ENCODE results near the gene PAXX.

PAXX gene

DNA sequence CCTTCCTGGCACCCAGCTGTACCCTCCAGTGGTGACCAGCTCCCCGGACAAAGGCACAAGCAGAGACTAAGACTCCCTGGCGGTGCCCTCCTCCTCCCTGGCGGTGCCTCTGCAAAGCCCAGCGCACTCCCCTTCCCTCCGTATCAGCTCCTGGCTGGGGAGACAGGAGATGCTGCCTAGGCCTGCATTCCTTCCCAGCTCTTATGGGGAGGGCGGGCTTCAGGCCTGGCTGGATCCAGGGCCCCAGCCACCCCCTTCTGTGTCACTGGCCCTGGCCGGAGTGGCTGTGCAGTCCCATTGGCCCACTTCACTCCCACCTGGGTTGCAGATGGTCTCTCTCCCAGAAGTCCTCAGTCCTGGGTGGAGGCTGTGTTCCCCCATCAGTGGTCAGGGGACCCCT, 33.7 kb upstream of the PAXX start:
- Mint-ChIP-seq H3K9me3 (peaks cover 9% of the 10 kb centered on the region), H3K27ac (no peak overlapping the region)

DNA sequence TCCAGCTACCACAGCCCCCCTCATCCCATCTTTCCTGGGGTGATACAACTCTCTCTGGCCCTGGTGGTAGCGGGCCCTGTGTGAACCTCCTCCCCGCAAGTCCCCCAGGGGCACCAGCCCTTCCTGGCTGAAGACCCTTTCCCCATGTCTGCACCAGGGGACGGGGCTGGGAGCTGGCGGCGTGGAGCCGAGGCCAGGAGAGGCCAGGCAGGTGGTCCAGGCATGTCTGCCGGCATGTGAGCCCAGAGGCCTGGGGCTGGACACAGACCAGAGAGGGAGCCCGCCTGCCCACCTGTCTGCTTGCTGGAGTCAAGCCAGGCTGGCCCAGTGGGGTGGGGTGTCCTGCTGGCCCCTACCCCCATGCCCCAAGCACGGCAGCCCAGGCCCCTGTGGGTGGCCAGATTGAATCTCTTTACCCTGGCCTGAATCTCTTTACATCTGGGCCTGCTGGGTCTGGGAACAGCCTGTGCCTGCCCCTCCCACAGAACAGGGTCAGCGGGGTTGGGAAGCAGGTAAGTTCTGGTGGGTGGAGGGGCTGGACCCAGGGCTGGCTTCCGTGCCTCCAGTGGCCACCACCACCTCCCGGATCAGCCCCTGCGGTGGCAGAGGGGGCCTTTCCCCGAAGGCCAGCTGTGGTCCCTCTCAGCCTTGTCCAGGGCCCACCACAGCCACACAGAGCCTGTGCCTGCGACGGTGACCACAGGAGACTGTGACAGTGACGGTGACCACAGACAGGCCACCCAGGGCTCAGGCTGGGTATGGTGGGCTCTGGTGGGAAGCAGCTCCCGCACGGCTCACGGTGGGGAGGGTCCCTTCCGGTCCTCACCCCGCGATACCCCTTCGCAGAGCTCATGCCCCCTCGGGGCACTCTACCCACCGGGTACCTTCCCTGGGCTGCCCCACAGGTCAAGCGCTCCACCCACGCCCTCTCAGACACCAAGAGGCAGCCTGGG, 33.0 kb upstream of the PAXX start:
- no peak overlapping the region for H3K4me3 Mint-ChIP-seq
- no peak for DNase-seq (ENCODE audit: low spot score)
- H3K27ac Mint-ChIP-seq, result no peak overlapping the region
- no peaks in the 10 kb centered on the region for H3K36me3 Mint-ChIP-seq (ENCODE audit: low read depth)
- H3K9me3 Mint-ChIP-seq, result peaks cover 9% of the 10 kb centered on the region
- peaks cover 8% of the 10 kb centered on the region for H3K4me1 Mint-ChIP-seq (ENCODE audit: low read depth)
- H3K27me3 Mint-ChIP-seq (ENCODE audit: low read depth), result no peaks in the 10 kb centered on the region

More for the DNA sequence above, 33.7 kb upstream of the PAXX start:
- DNase-seq (ENCODE audit: low spot score), result no peak
- Mint-ChIP-seq H3K36me3 (ENCODE audit: low read depth) (no peaks in the 10 kb centered on the region), H3K4me1 (ENCODE audit: low read depth) (peaks cover 8% of the 10 kb centered on the region), H3K27me3 (ENCODE audit: low read depth) (no peaks in the 10 kb centered on the region), H3K4me3 (no peak overlapping the region)

DNA sequence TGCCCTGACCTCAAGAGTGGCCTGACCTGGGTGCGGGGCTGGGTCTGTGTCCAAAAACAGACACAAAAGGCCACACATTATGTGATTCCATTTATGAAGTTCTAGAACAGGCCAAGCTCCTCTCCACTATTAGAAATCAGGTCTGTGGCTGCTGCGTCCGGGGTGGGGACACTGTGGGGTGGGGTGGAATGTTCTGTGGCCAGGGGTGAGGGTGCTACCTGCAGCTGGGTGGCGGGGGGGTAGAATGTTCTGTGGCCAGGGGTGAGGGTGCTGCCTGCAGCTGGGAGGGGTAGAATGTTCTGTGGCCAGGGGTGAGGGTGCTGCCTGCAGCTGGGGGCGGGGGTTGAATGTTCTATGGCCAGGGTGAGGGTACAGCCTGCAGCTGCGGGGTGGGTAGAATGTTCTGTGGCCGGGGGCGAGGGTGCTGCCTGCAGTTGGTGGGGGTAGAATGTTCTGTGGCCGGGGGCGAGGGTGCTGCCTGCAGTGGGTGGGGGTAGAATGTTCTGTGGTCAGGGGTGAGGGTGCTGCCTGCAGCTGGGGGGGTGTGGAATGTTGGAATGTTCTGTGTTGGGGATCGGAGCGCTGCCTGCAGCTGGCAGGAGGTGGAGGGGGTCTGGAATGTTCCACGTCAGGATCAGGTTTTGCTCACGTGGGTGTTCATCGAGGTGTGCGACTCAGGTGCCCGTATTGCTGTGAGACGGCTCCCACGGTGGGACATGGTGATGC, 31.8 kb upstream of the PAXX start:
- no peaks in the 10 kb centered on the region for H3K27me3 Mint-ChIP-seq (ENCODE audit: low read depth)
- DNase-seq (ENCODE audit: low spot score), result no peak
- H3K9me3 Mint-ChIP-seq, result peaks cover 9% of the 10 kb centered on the region
- peak overlapping the region; percentile 84 for H3K27ac Mint-ChIP-seq
- H3K4me1 Mint-ChIP-seq (ENCODE audit: low read depth), result peaks cover 14% of the 10 kb centered on the region
- H3K4me3 Mint-ChIP-seq, result peak overlapping the region; percentile 59
- H3K36me3 Mint-ChIP-seq (ENCODE audit: low read depth), result no peaks in the 10 kb centered on the region

DNA sequence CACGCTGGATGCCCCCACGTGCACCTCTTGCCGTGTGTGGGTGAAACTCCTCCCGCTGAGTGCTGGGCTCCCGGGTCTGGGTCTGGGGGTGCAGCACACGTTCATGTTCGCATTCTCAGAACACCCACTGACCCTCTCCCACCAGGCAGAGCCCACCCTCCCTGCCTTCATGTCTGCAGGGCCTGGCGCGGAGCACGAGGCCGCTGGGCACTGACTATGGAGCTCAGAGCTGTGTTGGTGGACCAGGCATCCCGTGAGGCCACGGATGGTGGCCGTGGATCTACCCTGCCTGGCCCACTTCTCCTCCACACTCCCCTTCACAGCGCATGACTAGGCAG, 31.3 kb upstream of the PAXX start:
- H3K9me3 Mint-ChIP-seq, result peaks cover 9% of the 10 kb centered on the region
- H3K27me3 Mint-ChIP-seq (ENCODE audit: low read depth), result peaks cover 3% of the 10 kb centered on the region
- no peak for DNase-seq (ENCODE audit: low spot score)
- H3K4me1 Mint-ChIP-seq (ENCODE audit: low read depth), result peaks cover 18% of the 10 kb centered on the region
- no peak overlapping the region for H3K27ac Mint-ChIP-seq
- no peak overlapping the region for H3K4me3 Mint-ChIP-seq
- no peaks in the 10 kb centered on the region for H3K36me3 Mint-ChIP-seq (ENCODE audit: low read depth)

DNA sequence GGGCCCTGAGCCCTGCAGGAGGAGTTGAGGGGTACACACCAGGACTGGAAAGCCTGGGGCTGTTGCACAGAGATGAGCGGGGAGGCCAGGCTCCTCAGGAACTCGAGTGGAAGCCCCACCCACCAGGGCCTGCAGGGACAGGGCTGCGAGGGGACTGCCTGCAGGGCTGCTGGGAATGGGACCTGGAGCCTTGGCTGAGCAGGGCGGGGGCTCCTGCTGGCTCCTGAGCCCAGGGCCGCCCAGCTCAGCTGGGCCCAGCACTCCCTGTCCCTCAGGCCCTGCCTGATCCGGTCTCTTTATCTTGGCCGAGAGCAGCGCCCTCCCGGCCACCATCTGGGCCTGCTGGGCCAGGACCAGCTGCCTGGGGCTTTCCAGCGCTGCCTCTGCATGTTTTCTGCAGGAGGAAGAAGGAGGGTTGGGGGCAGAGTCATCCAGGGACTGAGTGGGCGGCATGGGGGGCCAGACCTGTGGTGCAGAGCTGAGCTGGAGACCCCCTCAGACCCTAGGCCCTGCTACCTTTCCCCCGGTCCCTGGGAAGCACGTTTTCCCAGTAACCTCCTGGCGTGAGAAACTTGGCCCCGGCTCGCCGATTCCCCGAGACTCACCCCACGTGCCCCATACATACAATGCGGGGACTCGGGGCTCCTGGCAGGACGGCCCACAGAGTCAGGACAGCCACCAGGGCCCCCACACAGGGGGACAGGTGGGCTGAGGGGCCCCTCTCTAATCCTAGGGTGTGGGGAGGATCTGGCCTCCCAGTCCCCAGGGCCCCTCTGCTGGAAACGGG, 30.8 kb upstream of the PAXX start:
- Mint-ChIP-seq H3K9me3 (peaks cover 4% of the 10 kb centered on the region), H3K27ac (no peak overlapping the region), H3K4me1 (ENCODE audit: low read depth) (peaks cover 23% of the 10 kb centered on the region), H3K27me3 (ENCODE audit: low read depth) (peaks cover 5% of the 10 kb centered on the region), H3K36me3 (ENCODE audit: low read depth) (no peaks in the 10 kb centered on the region), H3K4me3 (no peak overlapping the region)
- no peak for DNase-seq (ENCODE audit: low spot score)

DNA sequence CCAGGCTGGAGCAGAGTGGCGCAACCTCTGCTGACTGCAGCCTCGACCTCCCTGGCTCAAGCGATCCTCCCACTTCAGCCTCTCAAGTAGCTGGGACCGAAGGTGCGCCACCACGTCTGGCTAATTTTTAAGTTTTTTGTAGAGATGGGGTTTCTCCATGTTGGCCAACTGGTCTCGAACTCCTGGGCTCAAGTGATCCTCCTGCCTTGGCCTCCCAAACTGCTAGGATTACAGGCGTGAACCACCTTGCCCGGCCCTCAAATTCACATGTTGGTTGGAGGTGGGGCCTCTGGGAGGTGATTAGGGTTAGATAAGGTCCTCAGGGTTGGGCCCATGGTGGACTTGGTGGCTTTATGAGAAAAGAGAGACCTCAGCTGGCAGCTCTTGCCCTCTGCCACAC, 30.1 kb upstream of the PAXX start:
- no peak for DNase-seq (ENCODE audit: low spot score)
- Mint-ChIP-seq H3K4me3 (no peak overlapping the region), H3K27me3 (ENCODE audit: low read depth) (peaks cover 5% of the 10 kb centered on the region), H3K4me1 (ENCODE audit: low read depth) (peaks cover 23% of the 10 kb centered on the region), H3K27ac (no peak overlapping the region), H3K36me3 (ENCODE audit: low read depth) (no peaks in the 10 kb centered on the region), H3K9me3 (no peaks in the 10 kb centered on the region)

DNA sequence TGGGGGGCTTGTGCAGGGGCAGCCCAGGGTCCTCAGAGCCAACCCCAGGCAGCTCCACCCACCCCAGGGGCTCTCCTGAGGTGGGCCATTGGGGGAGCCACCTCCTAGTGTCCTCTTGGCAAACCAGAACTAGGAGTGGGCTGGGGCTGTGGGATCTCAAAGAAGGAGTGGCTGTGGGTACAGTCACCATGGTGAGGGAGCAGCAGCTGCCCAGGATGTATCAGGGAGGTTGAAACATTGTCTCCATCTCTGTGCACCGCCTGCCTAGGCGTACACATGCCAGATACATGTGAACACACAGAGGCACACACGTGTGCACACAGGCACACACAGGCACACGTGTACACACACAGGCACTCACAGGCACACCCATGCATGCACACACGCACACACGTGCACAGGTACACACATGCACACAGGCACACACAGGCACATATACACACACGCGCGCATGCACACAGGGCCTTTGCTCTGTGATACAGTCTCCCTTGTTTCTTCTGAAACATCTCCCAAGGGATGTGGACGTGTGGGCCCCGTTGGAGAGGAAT, 29.4 kb upstream of the PAXX start:
- Mint-ChIP-seq H3K36me3 (ENCODE audit: low read depth) (no peaks in the 10 kb centered on the region), H3K4me3 (no peak overlapping the region), H3K9me3 (no peaks in the 10 kb centered on the region), H3K4me1 (ENCODE audit: low read depth) (peaks cover 23% of the 10 kb centered on the region), H3K27ac (peak overlapping the region; percentile 27), H3K27me3 (ENCODE audit: low read depth) (peaks cover 5% of the 10 kb centered on the region)
- no peak for DNase-seq (ENCODE audit: low spot score)

DNA sequence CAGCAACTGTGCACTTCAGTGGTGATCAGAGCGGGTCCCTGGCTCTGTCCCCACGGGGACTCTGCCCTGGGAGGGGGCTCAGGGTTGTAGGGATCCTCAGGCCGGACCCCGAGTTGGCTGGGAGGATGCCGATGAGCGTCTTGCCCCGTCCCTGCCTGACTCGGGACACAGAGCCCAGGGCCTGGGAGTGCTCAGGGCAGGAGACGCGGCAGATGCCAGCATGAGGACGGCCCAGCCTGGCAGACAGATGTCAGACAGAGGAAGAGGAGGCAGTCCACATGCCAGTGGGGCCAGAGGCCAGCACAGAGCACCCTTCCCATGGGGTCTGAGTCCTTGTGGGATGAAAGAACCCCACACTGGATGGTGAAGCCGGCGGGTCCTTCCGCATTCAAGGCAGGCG, 28.9 kb upstream of the PAXX start:
- Mint-ChIP-seq H3K9me3 (no peaks in the 10 kb centered on the region), H3K4me1 (ENCODE audit: low read depth) (peaks cover 23% of the 10 kb centered on the region), H3K36me3 (ENCODE audit: low read depth) (no peaks in the 10 kb centered on the region), H3K27me3 (ENCODE audit: low read depth) (peaks cover 5% of the 10 kb centered on the region), H3K4me3 (no peak overlapping the region), H3K27ac (peak overlapping the region; percentile 27)
- DNase-seq (ENCODE audit: low spot score), result no peak

DNA sequence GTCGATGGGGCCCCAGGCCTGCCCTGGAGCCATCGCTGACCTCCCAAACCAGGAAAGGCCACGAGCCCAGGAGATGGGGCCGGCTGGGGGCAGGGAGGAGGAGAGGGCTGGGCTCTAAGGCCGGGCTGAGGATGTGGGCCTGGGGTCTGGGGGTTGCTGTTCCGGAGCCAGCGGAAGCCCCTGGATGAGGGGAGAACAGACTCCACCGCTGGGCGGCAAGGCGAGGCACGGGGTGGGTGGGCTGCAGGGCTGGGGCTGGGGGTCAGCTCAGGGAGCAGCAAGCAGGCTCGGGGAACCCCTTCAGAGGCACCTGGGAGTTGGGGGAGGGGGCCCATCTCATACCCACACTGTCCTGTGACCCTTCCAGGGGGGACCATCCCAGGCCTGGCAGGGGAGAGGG, 28.5 kb upstream of the PAXX start:
- peaks cover 23% of the 10 kb centered on the region for H3K4me1 Mint-ChIP-seq (ENCODE audit: low read depth)
- H3K9me3 Mint-ChIP-seq, result no peaks in the 10 kb centered on the region
- H3K36me3 Mint-ChIP-seq (ENCODE audit: low read depth), result no peaks in the 10 kb centered on the region
- H3K27ac Mint-ChIP-seq, result no peak overlapping the region
- DNase-seq (ENCODE audit: low spot score), result no peak
- peaks cover 5% of the 10 kb centered on the region for H3K27me3 Mint-ChIP-seq (ENCODE audit: low read depth)
- H3K4me3 Mint-ChIP-seq, result no peak overlapping the region

DNA sequence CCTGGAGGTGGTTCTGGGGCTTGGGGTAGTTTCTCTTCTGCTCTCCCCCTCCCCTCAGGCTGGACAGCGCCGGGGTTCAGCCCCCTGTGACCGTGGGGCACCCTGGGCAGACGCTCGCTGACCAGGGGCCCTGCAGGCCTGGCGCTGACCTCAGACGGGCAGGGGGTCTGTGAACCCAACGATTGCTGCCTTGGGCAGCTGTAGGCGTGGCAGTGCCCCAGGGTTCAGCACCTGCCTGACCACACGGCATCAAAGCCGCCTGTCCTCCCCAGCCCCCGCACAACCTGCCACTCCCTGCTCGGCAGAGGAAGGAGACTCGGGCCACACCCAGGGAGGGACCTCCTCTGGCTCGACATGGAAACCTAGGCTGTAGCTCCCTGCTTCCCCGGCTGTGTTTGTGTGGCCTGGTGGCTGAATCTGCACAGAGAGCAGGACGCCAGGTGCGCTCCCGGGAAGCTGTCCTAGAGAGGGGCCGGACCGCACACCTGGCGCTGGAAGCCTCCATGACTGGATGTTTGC, 28.0 kb upstream of the PAXX start:
- no peak overlapping the region for H3K4me3 Mint-ChIP-seq
- H3K4me1 Mint-ChIP-seq (ENCODE audit: low read depth), result peaks cover 23% of the 10 kb centered on the region
- DNase-seq (ENCODE audit: low spot score), result no peak
- peaks cover 5% of the 10 kb centered on the region for H3K27me3 Mint-ChIP-seq (ENCODE audit: low read depth)
- peak overlapping the region; percentile 15 for H3K27ac Mint-ChIP-seq
- H3K36me3 Mint-ChIP-seq (ENCODE audit: low read depth), result no peaks in the 10 kb centered on the region
- H3K9me3 Mint-ChIP-seq, result no peaks in the 10 kb centered on the region

DNA sequence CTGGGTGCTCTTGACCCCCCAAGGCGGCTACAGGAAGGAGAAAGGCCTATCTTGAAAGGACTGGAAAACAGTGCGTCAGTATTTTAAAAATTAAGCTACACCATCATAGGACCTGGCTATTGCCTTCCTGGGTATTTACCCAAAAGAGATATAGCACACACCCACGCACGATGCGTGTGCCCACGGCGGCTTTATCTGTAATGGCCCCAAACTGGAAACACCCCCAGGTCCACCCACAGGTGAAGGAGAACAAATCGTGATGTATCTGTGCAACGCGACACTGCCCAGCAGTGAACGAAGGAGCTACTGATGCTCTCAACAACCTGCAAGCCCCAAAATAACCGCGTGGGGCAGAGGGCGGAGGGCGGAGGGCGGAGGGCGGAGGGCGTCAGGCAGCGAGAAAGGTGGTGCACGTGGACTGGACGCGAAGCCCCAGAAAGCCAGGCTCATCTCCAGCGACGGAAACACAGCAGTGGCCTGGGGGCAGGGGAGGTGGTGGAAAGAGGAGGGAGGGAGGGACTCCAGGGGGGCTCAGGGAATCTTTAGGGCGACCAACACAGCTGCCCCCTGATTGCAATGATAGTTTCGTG, 27.3 kb upstream of the PAXX start:
- Mint-ChIP-seq H3K9me3 (no peaks in the 10 kb centered on the region), H3K4me1 (ENCODE audit: low read depth) (peaks cover 23% of the 10 kb centered on the region), H3K36me3 (ENCODE audit: low read depth) (no peaks in the 10 kb centered on the region), H3K27ac (no peak overlapping the region), H3K4me3 (no peak overlapping the region), H3K27me3 (ENCODE audit: low read depth) (peaks cover 5% of the 10 kb centered on the region)
- no peak for DNase-seq (ENCODE audit: low spot score)

DNA sequence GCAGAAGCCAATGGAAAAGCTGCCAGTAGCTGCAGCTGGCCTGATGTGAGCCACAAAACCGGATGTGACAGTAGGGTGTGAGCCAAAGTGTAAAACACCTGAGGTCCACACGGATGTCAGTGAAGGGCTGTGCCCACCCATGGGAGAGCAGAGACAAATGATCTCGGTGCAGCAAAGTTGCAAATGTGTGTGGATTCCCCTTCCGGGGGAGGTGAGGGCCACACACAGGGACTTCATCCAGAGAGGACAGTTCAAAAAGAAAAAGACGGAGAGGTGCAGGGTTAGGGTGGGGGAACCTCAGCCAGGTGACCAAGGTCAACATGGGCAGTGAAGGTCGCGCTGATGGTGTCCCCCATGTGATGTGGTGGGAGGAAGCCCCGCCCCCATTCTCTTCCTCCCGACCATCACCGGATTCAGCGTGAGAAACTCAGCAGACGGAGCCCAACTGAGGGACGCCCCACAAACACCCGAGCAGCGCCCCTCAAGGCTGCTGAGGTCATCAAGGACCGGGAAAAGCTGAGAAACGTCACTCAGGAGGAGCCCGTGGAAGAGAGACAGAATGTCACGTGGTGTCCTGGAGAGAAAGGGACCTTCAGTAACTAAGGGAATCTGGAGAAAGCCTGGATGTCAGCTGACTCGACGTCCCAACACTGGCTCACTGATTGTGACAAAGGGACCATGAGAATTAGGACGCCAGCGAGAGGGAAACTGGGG, 26.3 kb upstream of the PAXX start:
- peak overlapping the region; percentile 91 for H3K27ac Mint-ChIP-seq
- H3K4me1 Mint-ChIP-seq (ENCODE audit: low read depth), result peaks cover 21% of the 10 kb centered on the region
- no peak for DNase-seq (ENCODE audit: low spot score)
- no peaks in the 10 kb centered on the region for H3K36me3 Mint-ChIP-seq (ENCODE audit: low read depth)
- H3K4me3 Mint-ChIP-seq, result peak overlapping the region; percentile 83
- peaks cover 5% of the 10 kb centered on the region for H3K27me3 Mint-ChIP-seq (ENCODE audit: low read depth)
- no peaks in the 10 kb centered on the region for H3K9me3 Mint-ChIP-seq
